Thyroid gland (tissue), 4 donors: Measurements from ENCODE around the gene STOM. TPM values are rescaled to one million over a fixed set of nuclear protein-coding genes. Genes with fewer than 3 reads are reported as not detected.

Source experiments
- DNase-seq, 2 donors: peaks; one replicate each; pipeline ENCODE4 v3.0.0-alpha.2; 2019
- H3K27ac ChIP-seq, 3 donors: fragments of 200-600 bp; sonication (generic); 1 replicate in 2 of 3; 2 replicates in 1 of 3; pipeline ENCODE4 v1.5.1; 2016 to 2019; ENCODE audit warnings: mild to moderate bottlenecking in 1 of 3, moderate library complexity in 1 of 3
- H3K27me3 ChIP-seq: fragments of 200-600 bp; sonication (generic); one replicate; pipeline ENCODE4 v1.5.1; 2019
- H3K36me3 ChIP-seq, 2 donors: fragments of 200-600 bp; sonication (generic); one replicate each; pipeline ENCODE4 v1.5.1; 2016 to 2019
- H3K4me1 ChIP-seq, 2 donors: fragments of 200-600 bp; sonication (generic); one replicate each; pipeline ENCODE4 v1.5.1; 2017 to 2019
- H3K4me3 ChIP-seq, 3 donors: fragments of 200-600 bp; sonication (generic); replicated peaks in 1 of 3; 1 replicate in 2 of 3; 2 replicates in 1 of 3; pipeline ENCODE4 v1.5.1; 2016; ENCODE audit warnings: mild to moderate bottlenecking in 1 of 3
- H3K9me3 ChIP-seq: fragments of 200-600 bp; sonication (generic); one replicate; pipeline ENCODE4 v1.5.1; 2017
- CTCF ChIP-seq, 6 experiments: fragments of 200-600 bp in 3 of 6; fragments of 450-650 bp in 3 of 6; sonication (generic) in 3 of 6; IDR thresholded peaks; one replicate each; pipeline ENCODE4 v1.5.1; 2016 to 2019; ENCODE audit warnings: antibody characterized with exemption in 6 of 6, mild to moderate bottlenecking in 2 of 6, inconsistent platforms in 1 of 6, moderate library complexity in 1 of 6
- POLR2A ChIP-seq, 2 donors: fragments of 450-650 bp; IDR thresholded peaks; one replicate each; pipeline ENCODE4 v1.6.1; 2017; ENCODE audit warnings: antibody characterized with exemption in 2 of 2, mild to moderate bottlenecking in 2 of 2, moderate library complexity in 1 of 2
- WGBS, 2 donors: methylation state at CpG; one replicate each; pipeline ENCODE4 v1.1.5; 2017; 5-methylcytosine and 5-hydroxymethylcytosine counted together
- intact Hi-C: fragments of 100-400 bp; cut with DNase I; formaldehyde crosslinking; loops from one replicate; pipeline ENCODE4 v1.15.1; 2023
- total RNA-seq, 4 donors: library from RNA; depleted of rRNA; stranded (reverse); fragments of >200 nt; gene quantifications; one replicate each; pipeline ENCODE4 v1.2.3, GENCODE V29; 2016

Gene STOM, protein sequence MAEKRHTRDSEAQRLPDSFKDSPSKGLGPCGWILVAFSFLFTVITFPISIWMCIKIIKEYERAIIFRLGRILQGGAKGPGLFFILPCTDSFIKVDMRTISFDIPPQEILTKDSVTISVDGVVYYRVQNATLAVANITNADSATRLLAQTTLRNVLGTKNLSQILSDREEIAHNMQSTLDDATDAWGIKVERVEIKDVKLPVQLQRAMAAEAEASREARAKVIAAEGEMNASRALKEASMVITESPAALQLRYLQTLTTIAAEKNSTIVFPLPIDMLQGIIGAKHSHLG
- total RNA-seq: 100 to 1,000 TPM; 104 to 275 (median 142) TPM

- Histone ChIP-seq H3K27me3 (no peaks in the 10 kb centered on the region), H3K9me3 (no peaks in the 10 kb centered on the region), H3K4me1 (peaks cover 32 to 59% of the 10 kb centered on the region in 2 donors), H3K4me3 (peak within 1 kb of the TSS; percentile 63 to 81 (median 71)), H3K27ac (peak within 1 kb of the TSS; percentile 86 to 93 (median 93)), H3K36me3 (no peaks in the 10 kb centered on the region)
- intact Hi-C loops: no loop called here
- 2 to 3% methylated on average over 31 to 37 of the region's 52 CpGs for WGBS, 2 donors
- TF ChIP-seq CTCF (IDR thresholded peaks at IDR 0.05) (peak in 1 of 6 experiments; percentile 16), POLR2A (IDR thresholded peaks at IDR 0.05) (peak; percentile 92 to 95)
- peak; percentile 80 to 82 for DNase-seq
Observed at GRCh38 chr9:121369595-121370265, at the start of gene STOM. STOM (minus strand) TSS chr9:121370250; CDS start chr9:121370187, 63 bp downstream.

- no peaks in the 10 kb centered on the region for H3K36me3 ChIP-seq
- H3K27me3 ChIP-seq: no peaks in the 10 kb centered on the region
- TF ChIP-seq CTCF (IDR thresholded peaks at IDR 0.05): no peak
- TF ChIP-seq POLR2A (IDR thresholded peaks at IDR 0.05): no peak
- H3K27ac ChIP-seq: no peak overlapping the region
- H3K4me3 ChIP-seq: no peak overlapping the region
- H3K4me1 ChIP-seq: no peaks in the 10 kb centered on the region
- no peaks in the 10 kb centered on the region for H3K9me3 ChIP-seq
- WGBS, 2 donors: 64 to 79% methylated on average over 3 of the region's 3 CpGs
- intact Hi-C loops: no loop called here
- DNase-seq: no peak
Observed at GRCh38 chr9:121411993-121412392, 41.9 kb upstream of the STOM start.

DNA sequence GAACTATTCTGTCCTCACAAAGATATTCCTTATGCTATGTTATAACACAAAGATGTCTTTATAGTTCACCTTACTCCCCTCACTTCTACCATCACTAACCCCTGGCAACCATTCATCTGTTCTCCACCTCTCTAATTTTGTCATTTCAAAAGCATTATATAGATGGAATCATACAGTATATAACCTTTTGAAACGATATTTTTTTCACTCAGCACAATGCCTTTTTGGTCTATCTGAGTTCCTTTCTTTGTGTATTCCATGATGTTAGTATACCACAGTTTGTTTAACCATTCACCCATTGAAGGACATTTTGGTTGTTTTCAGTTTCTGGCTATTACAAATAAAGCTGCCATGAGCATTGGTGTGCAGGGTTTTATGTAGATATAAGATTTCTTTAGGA lies 35.8 kb upstream of the STOM start:
- DNase-seq: no peak
- Histone ChIP-seq H3K36me3 (no peaks in the 10 kb centered on the region), H3K4me1 (no peaks in the 10 kb centered on the region), H3K9me3 (no peaks in the 10 kb centered on the region), H3K4me3 (no peak overlapping the region), H3K27ac (no peak overlapping the region), H3K27me3 (no peaks in the 10 kb centered on the region)
- intact Hi-C loops: no loop called here
- no peak for TF ChIP-seq POLR2A (IDR thresholded peaks at IDR 0.05)
- WGBS, 2 donors: 53 to 93% methylated on average over 1 of the region's 1 CpG

DNA sequence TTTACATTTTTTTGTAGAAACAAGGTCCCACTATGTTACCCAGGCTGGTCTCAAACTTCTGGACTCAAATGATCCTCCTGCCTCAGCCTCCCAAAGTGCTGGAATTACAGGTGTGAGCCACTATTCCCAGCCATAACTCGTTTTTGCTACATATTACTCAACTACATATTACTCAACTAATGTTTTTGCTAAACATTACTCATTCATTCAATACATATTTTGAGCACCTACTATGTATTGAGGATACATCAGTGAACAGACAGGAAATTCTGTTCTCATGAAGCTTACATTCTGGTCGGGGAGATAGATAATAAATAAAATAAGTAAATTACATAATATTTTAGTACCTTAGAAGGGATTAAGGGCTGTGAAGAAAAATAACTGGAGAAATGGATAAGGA lies 34.9 kb upstream of the STOM start:
- no peak for DNase-seq
- no peak for TF ChIP-seq CTCF (IDR thresholded peaks at IDR 0.05)
- TF ChIP-seq POLR2A (IDR thresholded peaks at IDR 0.05): no peak
- intact Hi-C loops: no loop called here
- Histone ChIP-seq H3K9me3 (no peaks in the 10 kb centered on the region), H3K4me3 (no peak overlapping the region), H3K4me1 (no peaks in the 10 kb centered on the region), H3K36me3 (no peaks in the 10 kb centered on the region), H3K27ac (no peak overlapping the region), H3K27me3 (no peaks in the 10 kb centered on the region)
- WGBS, 2 donors: 73 to 84% methylated on average over 2 of the region's 2 CpGs

DNA sequence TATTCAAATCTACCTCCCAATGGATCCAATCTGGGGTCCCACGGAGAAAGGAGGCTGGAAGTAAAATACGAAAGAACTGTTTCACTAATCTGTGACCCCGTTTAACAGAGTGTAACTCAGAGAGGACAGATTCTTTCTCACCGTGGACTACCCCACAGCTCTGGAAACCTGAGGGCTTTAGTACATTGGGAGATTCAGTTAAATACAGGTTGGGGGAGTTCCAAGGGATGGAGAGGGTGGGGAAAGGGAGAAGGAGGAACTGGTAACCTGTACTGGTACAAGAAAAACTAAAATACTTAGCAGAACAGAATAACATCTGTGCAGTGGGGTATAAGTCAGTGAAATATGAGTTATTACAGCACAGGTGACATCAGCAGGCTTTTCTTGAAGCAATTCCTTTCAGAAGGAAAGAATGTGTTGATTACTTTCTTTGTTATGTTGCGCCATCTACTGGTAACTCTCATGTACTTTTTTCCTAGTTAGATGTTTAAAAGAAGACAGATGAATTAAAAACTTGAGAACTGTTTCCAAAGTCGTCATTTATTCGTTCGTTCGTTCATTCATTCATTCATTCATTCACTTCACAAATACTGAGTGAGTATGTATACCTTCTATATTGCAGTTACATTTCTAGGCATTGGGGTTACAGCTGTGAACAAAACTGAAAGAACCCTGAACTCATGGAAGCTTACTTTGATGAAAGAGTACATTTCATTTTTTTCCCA lies 30.0 kb upstream of the STOM start:
- WGBS, 2 donors: 24 to 25% methylated on average over 9 of the region's 9 CpGs
- no peaks in the 10 kb centered on the region for H3K36me3 ChIP-seq
- DNase-seq: no peak
- TF ChIP-seq CTCF (IDR thresholded peaks at IDR 0.05) (peak; percentile 43 to 89 (median 56)), POLR2A (IDR thresholded peaks at IDR 0.05) (no peak)
- H3K4me1 ChIP-seq: no peaks in the 10 kb centered on the region
- H3K27ac ChIP-seq: no peak overlapping the region
- H3K27me3 ChIP-seq: no peaks in the 10 kb centered on the region
- no peaks in the 10 kb centered on the region for H3K9me3 ChIP-seq
- no peak overlapping the region for H3K4me3 ChIP-seq
- intact Hi-C loops: loop anchor here (5.0 kb wide), 2 partner anchors 83 to 188 kb away; no protein-coding TSS in a partner anchor
